Middle frontal gyrus (tissue), 1 donor: ENCODE data around the gene CEP131.

Source experiments
- DNase-seq: peaks from one replicate; pipeline ENCODE4 v3.0.0-alpha.2; 2015; ENCODE audit warnings: low spot score; ENCODE audit errors: extremely low spot score

CEP131 gene

DNA sequence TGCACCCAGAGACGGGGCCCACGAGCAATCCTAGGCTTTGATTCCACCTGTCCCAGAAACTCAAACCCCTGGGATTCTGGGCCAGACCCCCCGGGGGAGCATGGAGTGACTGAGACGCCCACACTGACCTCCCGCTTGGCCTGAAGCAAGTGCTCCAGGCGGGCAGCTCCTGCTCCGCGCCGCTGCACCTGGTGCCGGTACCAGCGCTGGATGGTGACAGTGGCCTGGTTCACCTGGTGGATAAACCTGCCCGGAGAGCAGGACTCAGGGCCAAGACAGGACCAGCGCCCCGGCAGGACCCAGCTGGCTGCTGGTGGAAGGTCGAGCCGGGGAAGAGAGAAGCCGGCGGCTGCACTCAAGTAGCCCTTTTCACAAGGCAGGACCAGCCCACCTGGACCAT is 22.6 kb downstream of the CEP131 start:
- DNase-seq: no peak

DNA sequence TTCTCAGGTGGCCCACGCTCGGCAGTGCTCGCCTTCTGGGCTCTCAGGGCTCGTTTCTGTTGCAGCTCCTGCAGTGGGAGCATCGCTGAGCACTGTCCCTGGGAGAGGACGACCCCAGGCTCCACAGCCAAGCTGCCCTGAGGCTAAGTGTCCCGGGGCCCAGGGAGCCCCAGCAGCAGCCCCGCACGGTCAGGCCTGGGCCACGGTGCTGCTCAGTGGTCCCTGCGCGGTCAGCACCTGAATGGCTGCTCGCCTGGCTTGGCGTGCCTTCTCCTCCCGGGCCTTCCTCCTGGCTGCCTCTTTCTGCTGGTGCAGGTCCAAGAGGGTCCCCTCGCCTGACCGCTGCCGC is 23.3 kb downstream of the CEP131 start:
- DNase-seq: no peak

DNA sequence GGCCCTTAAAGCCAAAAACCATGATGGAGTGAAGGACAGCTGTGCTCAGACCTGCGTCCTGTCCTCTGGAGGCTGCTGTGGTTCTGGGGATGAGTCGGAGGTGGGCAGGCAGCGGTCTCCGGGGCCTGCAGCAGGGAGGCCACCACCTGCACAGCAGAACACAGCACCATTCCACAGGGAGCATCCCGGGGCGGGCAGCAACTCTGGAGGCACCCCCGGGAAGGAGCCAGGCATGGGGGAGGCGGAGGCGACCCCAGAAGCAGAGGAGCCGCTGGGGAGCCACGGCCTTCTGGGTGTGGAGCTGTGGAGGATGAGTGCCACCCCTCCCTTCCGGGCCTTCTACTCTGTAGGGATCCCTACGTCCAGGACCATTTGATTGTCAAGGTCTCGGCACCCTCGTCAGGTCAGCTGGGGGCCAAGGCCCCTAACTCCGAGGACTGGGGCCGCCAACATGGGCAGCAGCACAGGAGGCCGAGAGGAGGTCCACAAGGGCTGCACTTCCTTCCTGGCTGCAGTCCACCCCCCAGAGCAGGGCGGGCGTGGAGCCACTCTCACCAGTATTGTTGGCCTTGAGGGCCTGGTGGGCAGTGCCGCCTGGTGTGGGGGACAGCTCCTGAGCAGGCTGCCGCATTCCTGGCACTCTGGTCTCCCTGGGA is 23.8 kb downstream of the CEP131 start:
- DNase-seq: no peak

DNA sequence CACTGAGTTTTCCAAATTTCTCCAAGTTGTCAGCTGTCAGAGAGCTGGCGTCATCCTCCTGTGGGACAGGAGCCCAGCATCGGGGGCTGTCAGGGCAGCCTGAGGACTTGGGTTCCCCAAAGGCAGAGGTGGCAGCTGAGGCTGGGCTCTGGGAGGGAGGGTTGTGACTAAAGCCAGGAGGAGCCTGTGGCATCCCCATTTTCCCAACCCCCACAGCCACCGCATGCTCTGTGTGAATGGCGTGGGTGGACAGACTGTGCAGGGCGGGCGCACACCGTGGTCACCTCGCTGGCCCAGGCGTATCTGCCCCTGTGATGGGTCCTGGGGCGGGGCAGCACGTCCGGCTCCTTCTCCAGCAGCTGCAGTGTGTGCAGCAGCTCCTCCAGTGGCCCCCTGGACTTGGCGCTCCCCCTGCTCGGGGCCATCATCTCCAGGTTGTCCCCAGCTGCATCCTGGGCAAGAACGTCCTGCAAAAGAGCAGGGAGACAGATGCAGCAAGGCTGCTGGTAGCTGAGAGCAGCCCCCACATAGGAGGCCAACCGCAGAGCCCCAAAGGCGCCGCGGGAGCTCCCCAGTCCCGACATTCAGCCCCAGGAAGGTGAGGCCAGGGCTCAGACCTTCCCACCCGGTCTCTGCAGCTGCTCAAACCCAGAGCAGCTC is 24.8 kb downstream of the CEP131 start:
- no peak for DNase-seq

DNA sequence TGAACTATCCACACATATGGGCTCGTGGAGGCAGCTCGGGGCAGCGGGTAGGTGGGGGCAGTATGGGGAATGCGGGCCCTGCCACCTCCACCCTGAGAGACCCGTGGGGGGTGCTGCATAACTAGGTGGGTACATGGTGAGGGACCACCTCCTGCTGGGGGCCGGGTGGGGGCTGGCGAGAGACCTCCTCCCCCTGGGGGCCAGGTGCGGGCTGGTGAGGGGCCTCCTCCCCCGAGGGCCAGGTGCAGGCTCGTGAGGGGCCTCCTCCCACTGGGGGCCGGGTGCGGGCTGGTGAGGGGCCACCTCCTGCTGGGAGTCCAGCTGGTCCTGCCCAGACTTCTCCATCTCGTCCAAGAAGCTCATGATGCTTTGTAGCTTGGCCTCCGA is 25.4 kb downstream of the CEP131 start:
- no peak for DNase-seq

DNA sequence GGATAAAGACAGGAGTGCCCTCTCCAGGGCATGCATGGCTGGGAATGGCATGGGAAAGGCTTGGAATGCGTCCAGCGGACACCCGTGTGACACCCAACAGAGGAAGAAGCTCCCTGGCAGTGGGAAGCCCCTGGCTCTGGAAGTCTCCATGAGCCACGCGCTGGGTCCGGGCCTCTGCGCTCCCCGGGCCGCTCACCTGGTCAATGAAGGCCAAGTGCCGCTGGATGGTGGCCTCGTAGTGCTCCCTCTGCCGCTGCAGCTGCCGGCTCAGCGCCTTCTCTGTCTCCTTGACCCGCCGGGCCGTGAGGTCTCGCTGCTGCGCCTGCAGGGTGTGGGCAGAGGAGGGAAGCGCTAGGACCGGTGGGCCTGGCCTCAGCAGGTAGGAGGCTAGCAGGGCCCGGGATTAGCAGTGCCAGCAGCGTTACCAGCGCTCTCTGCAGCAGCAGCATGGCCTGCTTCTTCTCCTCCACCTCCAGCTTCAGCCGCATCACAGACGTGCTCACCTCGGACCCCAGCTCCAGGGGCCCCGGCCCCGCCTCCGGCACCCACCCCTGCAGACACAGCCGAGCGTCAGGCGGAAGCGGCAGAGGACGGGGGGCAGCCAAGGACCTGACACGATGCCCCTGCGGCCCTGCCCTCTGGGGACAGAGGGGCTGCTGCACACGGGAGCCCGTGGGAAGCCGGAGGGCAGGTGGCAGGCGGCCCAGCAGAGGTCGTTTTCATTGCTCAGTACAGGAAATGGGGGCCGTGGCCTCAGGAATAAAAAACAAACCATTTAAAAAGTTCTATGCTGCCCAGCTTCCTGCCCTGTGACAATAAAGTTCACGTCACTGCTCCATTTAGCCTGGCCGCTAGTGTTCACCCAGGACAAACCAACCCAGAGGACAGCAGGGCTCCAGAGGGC is 26.0 kb downstream of the CEP131 start:
- no peak for DNase-seq

DNA sequence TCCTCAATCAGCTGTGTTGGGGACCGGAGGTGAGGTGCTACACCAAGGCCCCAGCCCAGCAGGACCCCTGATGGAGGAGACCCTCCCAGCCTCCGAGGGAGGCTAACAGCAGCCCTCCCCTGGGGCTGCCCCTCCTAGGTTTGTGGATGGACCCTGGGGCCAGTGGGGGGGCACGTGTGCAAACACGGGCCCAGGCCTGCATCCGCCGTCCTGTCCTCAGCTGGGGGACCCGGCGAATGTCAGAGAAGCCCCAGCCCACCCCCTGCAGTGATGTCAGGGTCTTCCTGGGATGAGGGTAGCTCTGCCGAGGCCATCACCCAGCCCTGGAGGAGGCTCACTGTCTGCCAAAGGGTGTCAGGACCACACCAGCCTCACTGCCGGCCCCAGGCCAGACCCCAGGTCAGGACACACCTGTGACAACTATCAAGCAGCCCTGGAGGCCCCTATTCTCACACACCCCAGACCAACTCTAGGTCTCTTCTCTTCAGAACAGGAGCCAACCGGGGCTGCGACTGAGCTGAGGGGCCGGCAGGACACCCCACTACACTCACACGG is 26.7 kb downstream of the CEP131 start:
- DNase-seq: no peak

DNA sequence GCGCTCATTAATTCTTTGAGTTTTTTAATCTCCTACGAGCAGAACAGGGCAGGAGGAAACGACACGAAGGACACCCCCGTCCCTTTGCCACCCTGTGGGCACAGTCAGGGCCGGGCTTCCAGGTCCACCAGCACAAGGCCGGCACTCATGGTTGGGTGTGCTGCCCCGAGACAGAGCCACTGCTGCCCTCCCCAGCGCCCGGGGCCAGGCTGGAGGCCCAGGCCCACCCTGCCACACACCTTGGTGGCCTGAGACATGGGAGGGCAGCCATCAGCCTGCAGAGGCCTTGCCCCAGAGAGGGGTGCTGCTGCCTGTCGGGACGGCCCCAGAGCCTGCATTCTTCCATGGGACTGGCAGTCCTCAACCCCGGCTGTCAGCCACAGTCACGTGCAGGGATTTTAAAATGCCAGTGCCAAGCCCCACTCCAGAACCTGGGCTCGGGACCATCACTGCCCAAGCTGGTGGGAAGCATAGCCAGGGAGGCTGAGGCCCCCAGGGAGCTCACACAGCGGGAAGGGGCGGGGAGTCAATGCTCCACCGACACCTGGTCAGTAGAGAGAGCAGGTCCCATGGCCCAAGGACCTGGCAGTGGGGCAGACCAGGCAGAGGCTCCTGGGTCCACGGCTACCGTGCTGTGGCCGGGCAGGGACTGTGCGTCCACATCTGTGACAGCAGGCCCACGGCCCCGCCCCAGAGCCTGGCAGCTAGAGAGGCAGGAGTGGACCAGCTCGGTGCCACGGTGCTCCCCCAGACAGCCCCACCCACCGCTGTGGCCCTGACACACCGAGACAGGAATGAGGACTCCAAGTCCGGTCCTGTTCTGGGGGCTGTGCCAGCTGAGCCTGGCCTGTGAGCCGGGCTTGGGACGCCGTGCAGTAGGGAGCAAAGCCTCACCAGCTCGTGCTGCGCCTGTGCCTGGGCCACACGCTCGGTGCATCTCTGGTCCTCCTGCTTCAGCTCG is 27.5 kb downstream of the CEP131 start:
- DNase-seq: no peak

DNA sequence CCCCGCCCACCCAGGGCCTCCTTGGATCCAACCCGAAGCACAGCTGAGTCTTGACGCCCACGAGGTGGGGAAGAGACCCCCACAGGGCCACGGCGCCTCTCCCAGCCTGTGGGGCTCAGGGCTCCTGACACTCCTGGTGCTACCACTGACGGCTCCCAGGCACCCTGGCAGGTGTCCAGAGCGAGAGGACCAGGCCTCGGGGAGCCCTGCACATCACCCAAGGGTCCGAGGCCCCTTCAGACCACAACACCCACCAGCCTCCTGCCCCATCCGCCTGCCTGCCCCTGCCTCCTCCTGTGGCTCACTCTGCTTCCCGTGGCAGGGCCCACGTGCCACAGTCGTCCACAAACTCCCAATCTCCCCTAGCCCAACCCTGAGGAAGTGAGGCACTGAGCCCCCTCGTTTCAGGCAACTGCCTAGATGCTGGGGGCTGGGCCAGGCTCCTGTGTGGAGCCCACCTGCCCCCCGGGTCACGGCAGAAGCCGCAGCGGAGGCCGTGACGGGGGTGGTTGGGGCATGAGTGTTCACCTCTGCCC is 28.5 kb downstream of the CEP131 start:
- DNase-seq: no peak

DNA sequence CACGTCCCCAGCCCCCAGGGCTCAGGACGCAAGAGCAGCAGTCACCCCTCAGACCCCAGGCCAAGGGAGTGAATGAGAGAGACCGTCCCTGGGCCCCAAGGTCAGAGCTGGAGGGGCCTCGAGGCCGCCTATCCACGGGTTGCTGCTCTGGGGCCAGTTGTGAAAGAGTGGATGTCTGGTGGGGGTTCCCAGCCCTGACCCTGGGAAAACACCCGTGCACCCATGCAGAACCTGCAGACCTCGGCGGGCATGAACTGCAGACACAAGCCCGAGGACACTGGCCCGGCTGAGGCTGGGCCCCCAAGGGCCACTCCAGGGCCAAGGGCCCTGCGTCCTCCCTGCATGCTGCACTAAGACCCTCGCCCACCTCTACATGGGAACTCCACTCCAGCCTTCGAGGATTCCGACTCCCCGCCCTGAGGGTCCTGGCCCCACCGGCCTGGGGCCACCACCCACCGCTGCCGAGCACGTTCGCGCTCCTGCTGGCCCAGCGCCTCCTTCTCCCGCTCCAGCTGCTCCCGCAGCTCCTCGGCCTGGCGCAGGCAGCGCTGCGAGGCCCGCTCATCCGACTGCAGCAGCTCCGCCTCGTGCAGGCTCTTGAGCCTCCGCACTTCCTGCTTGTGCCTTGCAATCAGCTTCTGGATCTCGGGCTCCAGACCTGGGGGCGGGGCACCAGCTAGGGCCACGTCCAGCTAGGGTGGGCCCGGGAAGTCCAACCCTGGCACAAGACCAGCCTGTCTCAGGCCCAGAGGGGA is 29.1 kb downstream of the CEP131 start:
- no peak for DNase-seq

DNA sequence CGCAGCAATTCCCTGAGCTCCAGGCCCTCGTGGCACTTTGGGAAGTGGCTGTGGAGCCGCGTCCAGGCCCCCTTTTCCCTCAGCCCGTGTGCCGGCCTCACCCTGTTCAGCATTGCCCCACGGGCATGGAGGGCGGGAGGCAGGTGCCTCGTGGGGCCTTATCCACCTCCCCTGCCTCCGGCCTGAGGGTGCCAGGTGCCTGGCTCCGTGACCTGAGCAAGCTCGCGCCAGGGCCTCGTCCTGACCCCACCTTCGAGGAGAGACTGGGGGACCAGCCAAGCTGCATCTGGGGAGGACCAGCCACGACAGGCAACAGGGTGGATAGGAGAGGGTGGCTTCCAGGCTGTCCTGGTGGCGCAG is 29.7 kb downstream of the CEP131 start:
- DNase-seq: no peak

DNA sequence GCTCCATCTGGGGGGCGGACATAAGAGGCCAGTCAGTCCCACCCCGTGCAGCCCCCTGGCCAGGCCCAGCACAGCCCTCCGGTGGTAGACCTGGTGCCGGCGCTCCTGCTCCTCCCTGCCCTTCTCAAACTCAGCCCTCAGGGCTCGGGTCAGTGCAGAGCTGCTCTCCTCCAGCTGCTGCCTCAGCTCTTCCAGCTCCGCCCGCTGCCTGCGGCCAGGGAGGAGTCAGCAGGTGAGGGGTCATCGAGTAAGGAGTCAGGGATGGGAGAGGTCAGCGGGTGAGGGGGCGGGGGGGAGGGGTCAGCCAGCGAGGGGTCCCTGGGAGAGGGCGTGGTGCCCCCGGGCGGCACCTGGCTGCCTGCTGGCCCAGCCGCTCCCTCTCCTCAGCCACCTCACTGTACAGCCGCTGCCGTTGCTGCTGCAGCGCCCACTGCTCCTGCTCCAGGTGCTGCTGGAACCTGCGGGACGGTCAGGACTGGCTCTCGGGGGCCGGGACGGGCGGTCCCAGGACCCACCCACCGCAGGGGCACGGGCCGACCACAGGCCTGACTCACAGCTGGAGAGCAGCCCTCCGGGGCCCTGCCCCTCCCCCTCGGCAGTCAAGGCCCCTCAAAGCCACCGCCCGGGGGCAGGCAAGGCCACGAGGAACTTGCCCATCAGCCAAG is 30.2 kb downstream of the CEP131 start:
- DNase-seq: no peak

DNA sequence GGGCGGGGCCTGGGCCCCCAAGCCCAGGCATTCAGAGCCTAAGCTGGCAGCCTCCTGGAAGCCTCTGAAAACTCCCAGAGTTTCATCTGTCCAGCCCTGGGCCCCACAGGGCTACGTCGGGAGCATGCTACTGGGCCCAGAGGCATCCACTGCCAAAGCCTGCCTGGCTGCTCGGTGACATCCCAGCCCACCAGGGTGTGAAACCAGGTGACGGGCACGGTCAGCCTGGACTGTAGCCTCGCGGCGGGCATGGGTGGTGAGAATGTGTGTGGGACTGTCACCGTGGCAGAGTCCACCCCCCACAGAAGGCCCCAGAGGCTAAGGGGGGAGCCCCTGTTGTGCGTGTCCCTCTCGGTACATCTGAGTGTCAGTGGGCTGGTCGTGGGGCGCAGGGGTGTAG is 31.1 kb downstream of the CEP131 start:
- no peak for DNase-seq

DNA sequence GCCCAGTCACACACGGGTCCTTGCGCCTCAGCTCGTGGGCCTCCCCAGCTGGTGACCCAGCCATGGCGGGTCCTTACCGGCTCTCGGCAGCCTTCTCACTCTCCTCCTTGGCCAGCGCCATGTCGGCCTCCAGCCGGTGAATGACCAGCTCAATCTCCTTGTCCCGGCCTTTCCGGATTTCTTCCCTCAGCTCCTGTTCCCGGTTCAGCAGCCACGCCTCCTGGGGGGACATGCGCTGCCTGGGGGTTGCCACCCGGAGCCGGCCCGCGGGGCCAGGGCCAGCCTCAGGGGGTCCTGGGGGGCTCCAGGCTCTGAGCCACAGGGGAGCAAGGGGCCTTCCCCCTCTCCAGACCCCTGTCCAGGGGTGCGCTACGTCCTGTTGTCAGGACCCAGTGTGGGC is 31.6 kb downstream of the CEP131 start:
- no peak for DNase-seq

DNA sequence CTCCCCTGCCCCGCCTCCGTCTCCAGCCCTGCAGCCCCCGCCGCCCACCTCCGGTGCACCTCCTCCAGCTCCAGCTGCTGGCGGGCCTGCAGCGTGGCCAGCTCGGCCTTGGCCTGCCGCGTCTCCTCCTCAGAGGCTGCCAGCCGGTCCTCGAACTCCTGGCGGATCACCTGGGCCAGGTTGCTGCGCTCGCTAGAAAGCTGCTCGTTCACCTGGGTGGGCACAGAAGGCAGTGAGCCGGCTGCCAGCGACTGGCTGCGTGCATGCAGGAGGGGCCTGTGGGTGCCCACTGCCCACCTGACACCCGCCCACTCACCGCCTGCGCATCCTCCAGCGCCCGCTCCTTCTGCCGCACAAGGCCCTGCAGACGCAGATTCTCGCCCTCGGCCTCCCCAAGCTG is 32.2 kb downstream of the CEP131 start:
- no peak for DNase-seq

DNA sequence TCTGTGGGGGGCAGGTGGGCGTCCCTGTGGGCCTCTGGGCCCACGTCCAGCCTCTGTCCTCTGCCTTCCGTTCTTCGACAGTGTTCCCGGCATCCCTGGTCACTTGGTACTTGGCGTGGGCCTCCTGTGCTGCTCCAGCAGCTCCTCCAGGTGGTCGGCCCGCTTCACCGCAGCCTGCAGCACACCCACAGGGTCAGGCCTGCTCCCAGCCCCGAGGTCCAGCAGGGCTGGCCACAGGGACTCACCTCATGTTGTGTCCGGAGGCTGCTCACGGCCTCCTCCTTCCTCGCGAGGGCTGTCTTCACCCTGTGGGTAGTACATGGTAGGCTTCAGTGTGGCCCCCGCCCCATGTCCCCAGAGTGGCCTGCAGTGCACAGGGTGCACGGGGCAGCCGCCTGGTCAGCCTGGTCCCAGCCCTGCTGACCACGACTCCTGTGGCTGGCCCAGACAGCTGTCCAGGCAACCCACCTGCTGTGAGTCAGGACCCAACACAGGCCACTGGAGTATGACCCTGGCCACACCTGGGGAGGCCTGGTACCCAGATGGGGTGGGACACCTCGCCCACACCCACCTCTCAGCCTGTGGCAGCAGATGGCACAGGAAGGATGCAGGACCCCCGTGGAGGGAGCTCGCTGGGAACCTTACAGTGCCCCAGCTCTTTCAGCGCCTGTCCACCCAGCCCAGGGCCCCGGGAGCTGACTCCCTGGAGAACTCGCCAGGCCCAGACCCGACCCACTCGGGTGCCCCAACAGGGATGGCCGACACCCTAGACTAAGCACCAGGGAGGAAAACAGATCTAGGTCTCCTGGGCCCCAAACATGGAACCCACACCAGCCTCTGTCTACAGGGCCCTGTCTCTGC is 32.9 kb downstream of the CEP131 start:
- no peak for DNase-seq

DNA sequence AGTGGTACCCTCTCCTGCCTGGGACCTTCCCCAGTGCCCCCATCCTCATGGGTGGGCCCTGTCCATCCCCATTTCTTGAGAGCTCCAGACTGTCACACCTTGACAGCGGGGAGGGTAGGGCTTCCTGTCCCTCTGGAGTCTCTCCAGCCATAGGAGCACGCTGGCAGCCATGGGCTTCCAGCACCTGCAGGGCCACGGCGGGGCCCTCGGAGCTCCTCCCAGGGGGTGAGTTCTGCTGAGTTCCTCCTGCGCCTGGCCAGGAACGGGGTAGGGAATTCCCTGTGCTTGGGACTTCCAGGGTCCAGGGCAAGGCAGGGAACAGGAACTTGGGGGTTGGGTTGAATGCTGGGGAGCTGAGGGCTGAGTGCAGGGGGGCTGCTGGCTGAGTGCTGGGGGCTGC is 33.7 kb downstream of the CEP131 start:
- no peak for DNase-seq

DNA sequence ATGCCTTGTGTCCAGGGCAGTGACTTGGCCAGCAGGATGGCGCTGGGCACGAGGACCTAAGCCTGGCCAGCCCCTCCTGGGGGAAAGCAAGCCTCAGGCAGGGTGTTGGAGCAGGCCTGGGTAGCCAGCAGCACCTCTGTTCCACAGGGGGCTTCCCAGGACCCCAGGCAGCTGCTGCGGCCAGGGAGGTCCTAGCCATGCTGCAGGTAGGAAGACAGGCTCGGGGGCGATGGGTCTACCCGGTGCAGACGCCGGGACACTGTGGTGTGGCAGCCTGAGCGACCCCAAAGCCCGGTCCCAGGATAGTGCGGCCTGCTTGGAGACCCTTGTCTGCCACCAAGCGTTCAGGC is 34.3 kb downstream of the CEP131 start:
- no peak for DNase-seq
